GM21360 (cell line): Measurements from ENCODE around the gene SCNN1B.

Experiments used
- ATAC-seq: cut with Tn5 transposase; IDR thresholded peaks from one replicate; pipeline ENCODE4 v1.9.1; 2021; ENCODE audit warnings: mild to moderate bottlenecking, moderate library complexity; ENCODE audit not compliant: unreplicated experiment

Gene SCNN1B

GRCh38 chr16:23320693-23321092 is 18.6 kb downstream of the SCNN1B start:
- no peak for ATAC-seq

DNA sequence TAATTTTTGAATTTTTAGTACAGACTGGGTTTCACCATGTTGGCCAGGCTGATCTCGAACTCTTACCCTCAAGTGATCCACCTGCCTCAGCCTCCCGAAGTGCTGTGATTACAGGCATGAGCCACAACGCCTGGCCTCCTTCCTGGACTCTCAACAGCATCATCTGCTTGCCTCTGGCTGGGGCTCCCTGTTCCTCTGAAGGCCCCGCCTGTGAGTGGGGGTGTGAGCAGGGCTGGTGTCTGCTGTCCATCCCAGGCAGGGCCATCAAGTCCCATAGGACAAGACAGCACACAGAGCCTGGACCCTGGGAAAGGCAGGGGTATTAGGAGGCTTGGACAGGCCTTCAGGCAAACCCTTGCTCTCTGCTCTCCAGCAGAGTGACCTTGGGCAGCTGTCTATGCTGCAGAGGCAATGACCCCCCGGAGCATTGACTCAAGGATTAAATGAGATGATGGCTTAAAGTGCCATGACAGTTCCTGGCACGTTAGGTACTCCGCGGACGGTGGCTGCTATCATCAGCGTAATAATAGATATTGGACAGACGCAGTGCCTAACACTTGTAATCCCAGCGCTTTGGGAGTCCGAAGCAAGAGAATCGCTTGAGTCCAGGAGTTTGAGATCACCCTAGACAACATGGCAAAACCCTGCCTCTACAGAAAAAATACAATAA is 19.2 kb downstream of the SCNN1B start:
- ATAC-seq: no peak

DNA sequence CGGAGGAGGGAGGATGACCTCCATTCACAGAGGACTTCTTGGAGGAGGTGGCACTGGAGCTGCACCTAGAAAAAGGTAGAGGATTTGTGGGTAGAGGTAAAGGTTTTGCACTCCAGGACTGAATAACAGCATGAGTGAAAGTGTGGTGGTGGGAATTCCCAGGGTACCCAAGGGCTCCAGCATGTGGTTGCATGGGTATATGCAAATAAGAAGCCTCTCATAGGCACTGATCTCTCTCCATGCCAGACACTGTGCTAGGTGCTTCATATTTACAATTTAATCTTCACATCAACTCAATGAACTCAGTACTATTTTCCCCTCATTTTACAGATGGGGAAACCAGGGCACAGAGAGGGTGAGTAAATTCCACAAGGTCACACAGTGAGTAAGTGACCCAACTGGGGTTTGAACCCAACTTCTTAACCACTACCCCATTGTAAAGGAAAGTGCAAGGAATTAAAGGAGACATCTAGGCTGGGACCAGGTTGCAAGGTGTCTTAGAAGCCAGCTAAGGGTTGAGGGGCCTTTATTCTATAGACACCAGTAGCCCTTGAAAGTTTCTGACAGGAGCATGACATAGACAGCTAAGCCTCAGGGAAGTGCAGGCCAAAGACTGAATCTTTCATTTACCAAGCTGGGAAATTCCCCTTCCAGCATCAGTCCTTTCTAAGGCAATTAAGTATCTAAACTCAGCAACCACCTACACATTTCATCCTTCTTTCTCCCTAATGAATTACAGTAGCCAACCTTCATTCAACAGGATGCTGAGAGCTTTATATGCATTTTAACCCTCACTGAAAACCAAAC is 21.3 kb downstream of the SCNN1B start:
- ATAC-seq: no peak

DNA sequence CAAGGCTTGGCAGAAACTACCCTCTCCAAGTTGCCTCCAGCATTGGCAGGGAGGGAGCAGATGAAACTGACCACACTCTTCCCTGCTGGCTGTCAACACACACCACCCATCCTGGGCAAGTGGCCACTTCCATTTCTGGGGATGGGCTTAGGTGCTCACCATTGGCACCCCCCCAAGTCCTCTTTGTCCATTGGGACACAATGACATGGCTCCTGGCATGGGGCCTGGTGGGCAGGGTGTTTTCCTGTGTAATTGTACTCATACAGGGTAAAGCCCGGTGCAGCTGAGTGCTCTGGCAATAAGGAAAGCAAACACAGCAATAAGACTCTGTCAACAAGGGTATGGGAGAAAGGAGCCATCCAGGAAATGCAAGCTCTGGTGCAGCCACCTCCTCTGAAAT is 22.6 kb downstream of the SCNN1B start:
- no peak for ATAC-seq

GRCh38 chr16:23327836-23328235 is 25.7 kb downstream of the SCNN1B start:
- no peak for ATAC-seq

GRCh38 chr16:23330161-23330560 is 28.1 kb downstream of the SCNN1B start:
- no peak for ATAC-seq

GRCh38 chr16:23330583-23331249 is 28.6 kb downstream of the SCNN1B start:
- ATAC-seq: no peak

- no peak for ATAC-seq
Observed at GRCh38 chr16:23333034-23333579, 31.0 kb downstream of the SCNN1B start.

DNA sequence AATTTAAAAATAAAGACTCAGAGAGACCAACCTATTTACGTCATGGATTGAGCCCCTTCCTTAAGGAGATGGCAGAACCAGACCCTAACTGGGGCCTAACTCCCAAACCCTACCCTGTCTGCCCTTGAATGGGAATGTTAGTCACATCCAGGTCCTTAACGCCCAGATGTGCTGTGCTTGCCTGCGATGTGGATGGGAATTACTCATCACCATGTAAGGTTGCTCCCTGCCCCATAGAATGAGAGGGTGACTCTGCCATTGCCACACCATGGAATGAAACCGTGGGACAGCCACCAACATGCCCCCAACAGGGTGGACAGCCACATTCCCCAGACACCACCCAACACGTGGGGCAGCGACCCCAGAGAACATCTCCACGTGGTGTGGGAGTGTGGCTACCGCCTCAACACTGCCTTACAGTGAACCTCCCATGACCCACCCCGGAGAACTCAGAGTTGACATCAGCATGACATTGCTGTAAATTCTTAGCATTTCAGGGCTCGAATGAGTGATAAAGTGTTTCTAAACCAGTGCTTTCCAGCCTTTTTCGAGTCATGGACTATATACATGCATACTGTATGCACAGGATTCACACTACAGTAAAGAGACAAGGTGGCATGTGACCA is 31.8 kb downstream of the SCNN1B start:
- ATAC-seq: no peak

GRCh38 chr16:23334457-23334853 is 32.4 kb downstream of the SCNN1B start:
- ATAC-seq: peak; percentile 35

- no peak for ATAC-seq
Observed at GRCh38 chr16:23334950-23335349, 32.8 kb downstream of the SCNN1B start.

DNA sequence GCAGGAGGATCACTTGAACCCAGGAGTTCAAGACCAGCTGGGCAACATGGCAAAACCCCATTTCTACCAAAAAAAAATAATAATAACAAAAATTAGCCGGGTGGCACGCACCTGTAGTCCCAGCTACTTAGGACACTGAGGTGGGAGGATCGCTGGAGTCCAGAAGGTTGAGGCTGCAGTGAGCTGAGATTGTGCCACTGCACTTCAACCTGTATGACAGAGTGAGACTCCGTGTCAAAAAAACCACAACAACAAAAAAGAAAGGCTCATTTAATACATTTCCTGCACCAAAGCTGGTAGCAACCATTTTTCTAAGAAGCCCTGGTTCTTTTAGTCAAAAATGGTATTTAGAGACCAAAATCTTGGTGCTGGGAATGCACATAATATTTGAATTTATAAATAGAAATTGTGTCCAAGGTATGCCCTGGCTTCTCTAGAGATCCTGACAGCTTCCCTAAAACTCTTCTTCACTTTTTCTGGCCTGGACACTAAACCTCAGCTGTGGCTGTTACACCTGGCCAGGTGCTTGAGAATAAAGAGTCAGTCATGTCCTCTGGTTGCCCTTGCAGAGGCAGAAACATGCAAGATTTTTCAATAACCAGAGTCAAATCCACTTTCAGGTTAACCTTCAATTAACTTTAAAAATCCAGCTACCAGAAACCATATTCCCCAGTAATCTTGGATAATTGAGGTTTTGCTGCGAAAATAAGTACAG is 35.9 kb downstream of the SCNN1B start:
- ATAC-seq: no peak

- ATAC-seq: no peak
Observed at GRCh38 chr16:23339787-23340186, 37.7 kb downstream of the SCNN1B start.

DNA sequence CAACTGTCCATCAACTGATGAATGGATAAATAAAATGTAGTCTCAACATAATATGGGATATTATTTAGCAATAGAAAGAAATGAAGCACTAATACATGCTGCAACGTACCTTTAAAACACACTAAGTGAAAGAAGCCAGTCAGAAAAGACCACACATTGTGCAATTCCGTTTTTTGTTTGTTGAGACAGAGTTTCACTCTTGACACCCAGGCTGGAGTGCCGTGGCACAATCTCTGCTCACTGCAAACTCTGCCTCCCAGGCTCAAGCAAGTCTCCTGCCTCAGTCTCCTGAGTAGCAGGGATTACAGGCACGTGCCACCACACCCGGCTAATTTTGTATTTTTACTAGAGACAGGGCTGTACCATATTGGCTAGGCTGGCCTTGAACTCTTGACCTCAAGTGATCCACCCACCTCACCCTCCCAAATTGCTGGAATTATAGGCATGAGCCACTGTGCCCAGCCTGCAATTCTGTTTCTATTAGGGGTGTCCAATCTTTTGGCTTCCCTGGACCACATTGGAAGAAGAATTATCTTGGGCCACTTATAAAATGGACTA is 40.1 kb downstream of the SCNN1B start:
- ATAC-seq: no peak

GRCh38 chr16:23343643-23344612 is 41.8 kb downstream of the SCNN1B start:
- no peak for ATAC-seq

GRCh38 chr16:23345237-23345636 is 43.1 kb downstream of the SCNN1B start:
- ATAC-seq: no peak

DNA sequence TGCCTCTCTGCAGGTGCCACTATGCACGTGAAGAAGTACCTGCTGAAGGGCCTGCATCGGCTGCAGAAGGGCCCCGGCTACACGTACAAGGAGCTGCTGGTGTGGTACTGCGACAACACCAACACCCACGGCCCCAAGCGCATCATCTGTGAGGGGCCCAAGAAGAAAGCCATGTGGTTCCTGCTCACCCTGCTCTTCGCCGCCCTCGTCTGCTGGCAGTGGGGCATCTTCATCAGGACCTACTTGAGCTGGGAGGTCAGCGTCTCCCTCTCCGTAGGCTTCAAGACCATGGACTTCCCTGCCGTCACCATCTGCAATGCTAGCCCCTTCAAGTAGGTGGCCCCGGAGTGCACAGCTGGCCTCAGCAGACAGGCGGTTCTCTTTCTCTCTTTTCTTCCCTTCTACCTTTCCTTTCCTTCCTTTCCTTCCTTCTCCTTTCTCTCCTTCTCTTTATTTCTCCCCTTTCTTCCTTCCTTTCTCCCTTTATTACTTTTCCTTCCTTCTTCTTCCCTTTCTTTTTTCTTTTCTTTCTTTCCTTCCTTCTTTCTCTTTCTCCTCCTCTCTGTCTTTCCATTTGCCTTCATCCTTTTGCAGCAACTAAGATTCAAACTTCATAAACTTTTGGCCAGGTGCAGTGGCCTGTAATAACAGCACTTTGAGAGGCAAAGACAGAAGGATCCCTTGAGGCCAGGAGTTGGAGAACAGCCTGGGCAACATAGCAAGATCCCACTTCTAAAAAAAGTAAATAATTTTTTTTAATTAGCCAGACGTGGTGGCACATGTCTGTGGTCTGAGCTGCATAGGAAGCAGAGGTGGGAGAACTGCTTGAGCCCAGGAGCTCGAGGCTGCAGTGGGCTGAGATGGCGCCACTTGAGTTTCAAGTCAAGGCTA is 46.7 kb downstream of the SCNN1B start:
- no peak for ATAC-seq

DNA sequence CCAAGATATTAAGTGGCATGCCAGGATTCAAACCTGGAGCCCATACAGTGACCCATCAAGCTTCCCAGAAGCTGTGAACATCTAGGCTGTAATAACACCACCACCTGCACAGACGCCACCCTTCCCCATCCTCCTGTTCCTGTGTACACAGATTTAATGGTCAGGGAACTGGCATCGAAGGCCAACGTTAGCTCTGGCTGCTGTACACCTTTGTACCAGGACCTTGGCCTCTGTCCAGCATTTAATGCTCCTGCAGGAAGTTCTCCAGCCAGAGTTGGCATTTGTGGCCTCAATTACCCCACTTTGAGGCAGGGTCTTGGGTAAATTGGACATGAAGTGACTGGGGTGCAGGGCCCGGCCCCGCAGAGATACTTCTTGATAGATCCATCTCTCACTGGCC is 49.3 kb downstream of the SCNN1B start:
- no peak for ATAC-seq
